NT2/D1 (cell line): ENCODE measurements around the gene CEP164.

ENCODE experiments used
- YY1 ChIP-seq: IDR thresholded peaks from 2 replicates; pipeline ENCODE4 v1.6.1; 2011; ENCODE audit not compliant: insufficient read length, insufficient read depth
- ZNF274 ChIP-seq: IDR thresholded peaks from 2 replicates; pipeline ENCODE4 v1.6.1; 2011; ENCODE audit warnings: mild to moderate bottlenecking, low read depth, low read length

DNA sequence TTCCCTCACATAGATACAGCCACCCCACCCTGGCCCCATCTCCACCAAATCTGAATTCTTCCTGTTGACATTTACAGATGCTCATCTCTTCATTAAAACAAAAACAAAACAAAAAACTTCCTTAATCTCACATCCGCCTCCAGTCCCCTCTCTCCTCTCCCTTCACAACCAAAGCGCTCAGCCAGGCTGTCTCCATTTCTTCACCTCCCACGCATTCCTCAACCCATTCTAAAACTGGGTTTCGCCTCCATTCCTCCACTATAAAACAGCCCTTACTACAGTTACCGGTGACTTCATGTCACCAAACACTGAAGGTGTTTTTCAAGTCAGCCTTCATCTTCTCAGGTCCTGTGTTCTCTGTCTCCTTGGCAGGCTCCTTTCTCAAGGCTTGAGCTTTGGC lies 26.9 kb upstream of the CEP164 start:
- no peak for TF ChIP-seq YY1
- no peak for TF ChIP-seq ZNF274
